A204.1 (cell line): Measurements from ENCODE around the gene TAF4.

ENCODE experiments used
- FAIRE-seq: peaks from 2 replicates; lab custom pipeline; 2012; peaks lifted over from hg19 to GRCh38; lab: Jason Lieb, UNC

TAF4 gene

GRCh38 chr20:62044631-62045030, 21.1 kb downstream of the TAF4 start:
- no peak for FAIRE-seq

- FAIRE-seq = no peak
Observed at GRCh38 chr20:62043131-62043914, 22.4 kb downstream of the TAF4 start.

DNA sequence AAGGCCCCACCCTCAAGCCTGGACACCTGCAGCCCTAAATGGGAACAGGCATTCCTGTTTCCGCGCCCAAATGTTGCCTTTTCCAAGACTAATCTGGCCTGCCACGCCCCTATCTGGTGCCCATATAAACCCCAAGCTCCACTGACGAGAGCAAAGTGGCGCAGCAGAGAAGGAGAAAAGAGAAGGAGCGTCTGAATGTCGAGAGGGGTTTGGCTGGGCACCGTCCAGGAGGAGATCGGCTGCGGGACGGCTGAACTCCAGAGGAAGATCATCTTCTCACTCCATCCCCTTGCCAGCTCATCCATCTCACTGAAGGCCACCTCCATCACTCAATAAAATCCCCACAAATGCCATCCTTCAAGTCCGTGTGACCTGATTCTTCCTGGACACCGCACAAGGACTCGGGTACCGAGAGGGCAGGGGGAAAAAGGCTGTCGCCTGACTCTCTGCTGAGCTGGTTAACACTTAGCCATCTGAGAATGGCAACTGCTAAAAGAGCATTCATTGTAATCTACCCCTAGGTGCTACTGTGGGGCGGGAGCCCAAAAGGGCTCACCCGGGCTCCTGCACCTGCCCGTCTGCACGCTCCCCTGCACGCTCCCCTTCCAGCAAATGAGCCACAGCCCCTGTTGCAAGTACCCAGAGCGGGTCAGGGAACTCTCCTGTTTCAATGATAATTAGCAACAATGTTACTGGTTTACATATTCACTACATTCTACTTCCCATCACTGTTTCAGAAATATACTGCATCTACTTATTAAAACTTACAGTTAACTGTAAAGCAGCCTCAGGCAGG, 23.5 kb downstream of the TAF4 start:
- FAIRE-seq = no peak

GRCh38 chr20:62040933-62041332, 24.7 kb downstream of the TAF4 start:
- no peak for FAIRE-seq

DNA sequence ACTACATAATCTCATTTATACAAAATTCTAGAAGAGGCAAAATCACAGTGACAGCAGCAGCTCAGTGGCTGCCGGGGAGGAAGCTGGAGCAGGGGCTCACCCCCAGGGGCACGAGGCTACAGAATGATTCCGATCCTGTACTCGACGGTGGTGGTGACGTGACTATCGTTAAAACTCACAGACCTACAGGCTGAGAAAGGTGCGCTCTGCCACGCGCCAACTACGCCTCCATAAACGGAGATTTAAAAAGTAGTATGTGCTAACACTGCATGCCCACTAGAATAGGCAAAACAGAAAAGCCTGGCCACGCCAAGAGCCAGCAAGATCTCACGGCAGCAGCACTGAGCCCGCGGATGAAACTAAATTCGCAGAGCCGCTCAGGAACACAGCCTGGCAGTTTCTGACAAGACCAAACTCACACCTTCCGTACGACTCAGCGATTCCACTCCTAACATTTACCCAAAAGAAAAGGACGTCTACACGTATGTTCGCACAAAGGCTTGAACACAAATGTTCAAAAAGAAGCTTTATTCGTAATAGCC, 25.2 kb downstream of the TAF4 start:
- FAIRE-seq = no peak

GRCh38 chr20:62039738-62040137, 25.9 kb downstream of the TAF4 start:
- no peak for FAIRE-seq

GRCh38 chr20:62032609-62033368, 32.9 kb downstream of the TAF4 start:
- FAIRE-seq = no peak

DNA sequence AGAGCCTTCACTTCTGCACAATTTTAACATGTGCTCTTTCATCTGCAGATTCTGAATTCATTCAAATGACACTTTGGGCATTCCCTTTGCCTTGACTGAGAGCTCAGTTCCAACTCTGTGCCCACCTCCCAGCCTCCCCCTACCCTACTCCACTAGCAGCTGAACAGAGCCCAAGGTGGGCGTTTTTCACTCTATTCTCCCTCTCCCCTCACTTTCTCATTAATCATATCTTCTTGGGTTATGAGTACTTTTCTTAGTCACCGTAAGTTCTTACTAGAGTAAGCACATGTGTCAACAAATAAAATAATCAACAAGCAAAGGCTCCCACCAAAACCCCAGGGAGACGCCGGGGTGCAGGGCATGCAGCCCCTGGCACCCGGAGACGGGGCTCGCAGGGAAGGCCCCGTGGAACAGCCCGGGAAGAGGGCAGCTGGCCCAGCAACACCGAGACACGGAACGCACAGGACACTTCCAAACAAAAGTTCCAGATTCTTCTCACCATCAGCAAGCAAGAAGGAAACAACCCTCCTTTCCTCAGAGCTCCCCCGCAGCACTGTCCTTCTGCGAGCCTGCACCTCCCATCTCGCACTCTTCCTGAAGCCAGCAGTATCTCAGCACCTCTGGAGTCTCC, 34.1 kb downstream of the TAF4 start:
- no peak for FAIRE-seq

DNA sequence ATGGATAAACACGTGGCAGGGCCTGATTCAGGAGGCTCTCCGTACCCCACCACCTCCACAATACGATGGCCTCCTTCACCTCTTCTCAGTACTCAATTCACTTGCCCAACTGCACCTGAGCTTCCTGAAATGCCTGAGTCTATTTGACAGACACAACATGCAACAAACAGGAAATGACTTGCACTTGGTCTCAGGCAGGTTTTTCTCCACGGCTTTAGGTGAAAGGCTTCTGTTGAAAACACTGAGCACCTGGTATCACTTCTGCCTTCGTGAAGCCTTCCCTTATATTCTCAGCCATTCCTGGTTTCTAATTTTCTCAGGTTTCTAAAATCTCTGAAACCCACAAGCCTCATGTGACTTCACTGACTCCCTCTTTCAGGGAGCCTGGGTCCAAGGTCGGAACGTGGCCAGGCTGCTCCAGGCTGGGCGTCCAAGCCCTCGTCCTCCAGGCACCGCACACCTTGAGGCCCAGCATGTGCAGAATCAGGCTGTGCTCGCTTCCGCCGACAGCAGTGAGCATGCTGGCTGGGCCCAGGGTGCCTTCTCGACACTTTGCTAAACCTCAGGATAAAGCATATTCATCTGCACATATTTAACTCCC, 34.7 kb downstream of the TAF4 start:
- no peak for FAIRE-seq

DNA sequence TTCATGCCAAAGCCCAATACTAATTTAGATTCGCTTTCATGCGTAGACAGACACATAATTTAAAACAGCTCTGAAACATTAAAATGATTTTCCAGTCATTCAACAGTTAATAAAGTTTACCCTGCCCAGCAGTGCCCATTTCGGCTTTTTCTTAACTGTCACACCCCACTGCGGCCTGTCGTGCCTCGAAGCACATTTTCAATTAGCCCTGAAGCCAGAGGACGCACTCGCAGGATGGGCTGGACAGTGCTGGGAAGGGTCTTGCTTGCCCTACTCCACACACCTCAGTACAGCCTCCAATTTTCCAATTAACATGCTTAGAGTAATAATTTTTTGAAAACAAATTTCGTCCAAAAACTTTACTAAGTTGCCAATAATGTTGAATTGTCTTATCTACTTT, 35.3 kb downstream of the TAF4 start:
- FAIRE-seq = no peak

DNA sequence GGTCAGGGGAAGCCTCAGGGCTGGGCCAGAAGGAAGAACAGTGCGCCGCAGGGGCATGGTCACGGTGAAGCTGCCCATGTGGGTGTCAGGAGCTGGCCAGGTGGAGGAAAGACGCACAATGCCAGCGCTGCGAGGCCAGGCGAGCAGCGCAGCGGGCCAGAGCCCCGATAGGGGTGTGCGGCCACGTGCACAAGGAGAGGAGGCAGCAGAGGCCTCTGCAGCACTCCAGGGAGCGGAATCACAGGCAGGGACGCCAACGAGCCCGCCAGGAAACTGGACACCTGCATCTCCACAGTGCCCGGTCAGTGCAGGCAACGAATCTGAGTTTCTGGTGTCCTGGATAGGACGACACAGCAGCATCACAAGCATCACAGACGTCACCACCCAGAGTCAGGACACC, 35.7 kb downstream of the TAF4 start:
- no peak for FAIRE-seq

DNA sequence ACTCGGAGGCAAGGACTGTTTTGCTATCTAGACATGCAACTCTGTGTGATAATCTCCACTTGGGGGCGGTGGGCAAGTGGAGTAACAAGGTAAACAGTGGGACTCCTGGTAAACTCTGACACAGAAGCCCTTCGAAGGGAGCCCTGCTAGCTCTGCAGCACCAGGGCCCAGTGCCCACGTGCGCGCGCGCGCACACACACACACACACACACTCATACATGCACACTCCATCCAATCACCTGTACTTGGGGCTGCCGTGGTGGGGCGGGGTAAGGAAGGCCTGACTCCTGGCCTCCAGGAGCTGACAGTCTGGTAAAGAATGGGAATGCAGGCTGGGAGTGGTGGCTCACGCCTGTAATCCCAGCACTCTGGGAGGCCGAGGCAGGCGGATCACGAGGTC, 36.4 kb downstream of the TAF4 start:
- no peak for FAIRE-seq

- no peak for FAIRE-seq
Observed at GRCh38 chr20:62028384-62028783, 37.3 kb downstream of the TAF4 start.

DNA sequence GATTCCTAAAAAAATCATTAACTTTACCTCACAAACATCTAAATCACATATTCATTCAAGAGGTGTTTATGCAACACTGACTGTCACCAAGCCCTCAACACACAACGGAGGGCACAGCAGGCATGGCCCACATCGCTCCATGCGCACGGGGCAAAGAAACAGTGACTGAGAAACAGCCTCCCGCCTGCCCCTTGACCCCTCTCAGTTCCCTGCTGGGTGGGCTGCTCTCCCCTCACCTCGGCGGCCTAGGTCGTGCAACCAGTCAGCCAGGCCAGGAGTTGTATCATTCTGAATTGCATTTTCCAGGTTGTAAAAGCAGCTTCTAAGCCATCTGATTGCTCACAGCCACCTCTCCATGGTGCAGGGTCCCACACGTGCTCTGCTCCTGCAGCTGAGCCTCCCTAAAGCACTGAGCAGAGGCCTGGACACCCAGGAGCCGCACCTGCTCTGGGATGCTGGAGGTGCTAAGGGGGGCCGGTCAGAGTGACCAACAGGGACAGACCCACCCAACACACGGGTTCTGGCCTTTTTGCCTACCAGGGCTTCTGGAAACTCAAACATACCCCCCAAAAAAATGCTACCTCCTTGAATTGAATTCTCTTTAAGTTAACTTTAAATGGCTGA, 37.9 kb downstream of the TAF4 start:
- no peak for FAIRE-seq

DNA sequence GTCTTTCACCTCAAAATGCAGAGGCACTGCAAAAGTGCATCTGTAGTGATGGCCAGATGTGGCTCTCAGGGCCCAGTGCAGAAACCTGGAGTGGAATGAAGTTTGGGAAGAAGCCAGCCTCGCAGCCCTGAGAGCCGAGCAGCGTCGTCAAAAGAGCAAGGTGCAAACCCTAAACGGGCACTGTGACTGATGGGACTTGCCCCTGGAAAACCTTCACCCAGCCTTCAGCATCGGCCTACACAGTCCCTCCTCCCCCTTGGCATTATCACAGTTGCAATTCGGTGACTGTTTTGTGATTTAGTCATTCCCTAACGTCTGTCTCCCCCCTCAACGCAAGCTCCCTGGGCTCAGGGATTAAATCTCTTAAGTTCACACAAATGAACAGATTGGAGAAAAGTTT, 38.6 kb downstream of the TAF4 start:
- no peak for FAIRE-seq

GRCh38 chr20:62026564-62026856, 39.2 kb downstream of the TAF4 start:
- FAIRE-seq = no peak

DNA sequence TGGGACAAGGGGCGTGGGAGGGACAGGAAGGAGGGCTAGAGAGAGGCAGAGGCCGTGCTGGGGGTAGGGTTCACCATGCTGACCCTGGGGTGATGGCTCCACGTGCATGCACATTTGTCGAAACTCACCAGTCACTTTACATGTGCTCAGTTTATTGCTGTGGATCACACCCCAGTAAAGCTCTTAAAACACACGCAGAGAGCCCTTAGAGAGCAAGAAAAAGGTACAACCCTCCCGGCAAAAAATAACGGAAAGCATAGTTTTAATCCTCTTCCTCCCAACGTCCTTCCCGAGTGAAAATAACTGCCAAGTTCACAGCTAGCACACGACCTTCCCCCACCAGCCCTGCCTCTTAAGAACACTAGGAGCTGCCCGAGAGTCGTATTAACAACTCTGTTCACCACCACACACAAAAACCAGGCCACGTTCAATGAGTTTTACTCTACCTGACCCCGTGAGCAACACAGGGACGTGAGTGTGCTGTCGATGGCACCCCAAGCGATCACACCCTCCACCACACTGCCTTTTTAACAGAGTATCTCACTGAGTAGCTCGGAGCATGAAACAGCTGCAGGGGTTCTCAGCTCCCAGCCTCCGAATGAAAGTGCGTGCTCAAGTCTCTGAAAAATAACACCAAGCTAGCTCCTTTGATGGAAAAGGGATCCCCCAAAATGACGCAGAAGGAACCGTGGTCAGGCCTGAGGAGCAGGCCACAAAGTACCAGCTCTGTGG, 39.7 kb downstream of the TAF4 start:
- FAIRE-seq = no peak

- no peak for FAIRE-seq
Observed at GRCh38 chr20:62025394-62025793, 40.3 kb downstream of the TAF4 start.

DNA sequence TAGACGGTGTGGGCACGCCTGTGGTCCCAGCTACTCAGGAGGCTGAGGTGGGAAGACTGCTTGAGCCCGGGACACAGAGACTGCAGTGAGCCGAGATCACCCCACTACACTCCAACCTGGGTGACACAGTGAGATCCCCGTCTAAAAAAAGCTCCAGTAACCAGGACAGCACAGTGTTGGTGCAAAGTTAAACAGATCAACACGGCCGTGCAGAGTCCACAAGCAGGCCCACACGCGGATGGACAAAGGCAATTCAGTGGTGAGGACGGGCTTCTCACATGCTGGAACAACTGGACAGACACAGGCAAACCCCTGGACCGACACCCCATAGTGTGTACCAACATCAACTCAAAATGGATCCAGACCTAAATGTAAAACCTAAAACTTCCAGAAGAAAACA, 41.7 kb downstream of the TAF4 start:
- FAIRE-seq = no peak

- no peak for FAIRE-seq
Observed at GRCh38 chr20:62022575-62023139, 43.0 kb downstream of the TAF4 start.
